Tibial nerve (tissue), 3 donors: Measurements from ENCODE around the gene SNAI1.

ENCODE experiments used
- POLR2A ChIP-seq, 2 donors: fragments of 450-650 bp; IDR thresholded peaks; one replicate each; pipeline ENCODE4 v1.6.1; 2017; ENCODE audit warnings: antibody characterized with exemption in 2 of 2, mild to moderate bottlenecking in 2 of 2, moderate library complexity in 2 of 2
- TF ChIP-seq, protein P1 (sequence below), 5 experiments: fragments of 200-600 bp in 3 of 5; fragments of 450-650 bp in 2 of 5; sonication (generic) in 3 of 5; IDR thresholded peaks; one replicate each; pipeline ENCODE4 v1.5.1; 2016 to 2019; ENCODE audit warnings: antibody characterized with exemption in 5 of 5, mild to moderate bottlenecking in 3 of 5, moderate library complexity in 2 of 5

DNA sequence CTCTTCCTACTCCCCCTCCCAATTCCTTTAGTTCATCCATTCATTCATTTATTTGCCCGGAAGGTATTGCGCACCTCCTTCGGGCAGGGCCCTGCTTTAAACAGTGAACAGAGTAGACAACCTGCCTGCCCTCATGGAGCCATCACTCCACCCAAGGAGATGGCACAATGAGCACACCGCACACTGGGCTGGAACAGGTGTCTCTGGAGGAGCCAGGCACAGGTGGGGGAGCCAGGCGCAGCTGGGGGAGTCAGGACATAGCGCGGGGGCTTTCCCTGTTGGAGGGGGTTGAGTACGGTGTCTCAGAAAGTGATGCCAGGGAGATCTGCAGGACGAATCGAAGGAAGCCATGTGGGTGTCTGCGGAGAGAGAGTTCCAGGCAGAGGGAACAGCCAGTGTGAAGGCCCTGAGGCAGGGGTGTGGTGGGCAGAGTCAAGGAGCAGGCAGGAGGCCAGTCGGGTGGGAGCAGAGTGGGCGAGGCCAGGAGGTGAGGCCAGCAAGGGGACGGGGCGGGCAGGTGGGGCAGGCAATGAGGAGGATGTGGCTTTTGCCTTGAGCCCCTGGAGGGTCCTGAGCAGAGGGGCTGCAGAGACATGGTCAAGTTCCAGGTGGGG lies 46.4 kb downstream of the SNAI1 start:
- no peak for TF ChIP-seq POLR2A (IDR thresholded peaks at IDR 0.05)
- TF ChIP-seq, protein P1, sequence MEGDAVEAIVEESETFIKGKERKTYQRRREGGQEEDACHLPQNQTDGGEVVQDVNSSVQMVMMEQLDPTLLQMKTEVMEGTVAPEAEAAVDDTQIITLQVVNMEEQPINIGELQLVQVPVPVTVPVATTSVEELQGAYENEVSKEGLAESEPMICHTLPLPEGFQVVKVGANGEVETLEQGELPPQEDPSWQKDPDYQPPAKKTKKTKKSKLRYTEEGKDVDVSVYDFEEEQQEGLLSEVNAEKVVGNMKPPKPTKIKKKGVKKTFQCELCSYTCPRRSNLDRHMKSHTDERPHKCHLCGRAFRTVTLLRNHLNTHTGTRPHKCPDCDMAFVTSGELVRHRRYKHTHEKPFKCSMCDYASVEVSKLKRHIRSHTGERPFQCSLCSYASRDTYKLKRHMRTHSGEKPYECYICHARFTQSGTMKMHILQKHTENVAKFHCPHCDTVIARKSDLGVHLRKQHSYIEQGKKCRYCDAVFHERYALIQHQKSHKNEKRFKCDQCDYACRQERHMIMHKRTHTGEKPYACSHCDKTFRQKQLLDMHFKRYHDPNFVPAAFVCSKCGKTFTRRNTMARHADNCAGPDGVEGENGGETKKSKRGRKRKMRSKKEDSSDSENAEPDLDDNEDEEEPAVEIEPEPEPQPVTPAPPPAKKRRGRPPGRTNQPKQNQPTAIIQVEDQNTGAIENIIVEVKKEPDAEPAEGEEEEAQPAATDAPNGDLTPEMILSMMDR (IDR thresholded peaks at IDR 0.05): no peak
